HepG2 (cell line): ENCODE measurements around the gene PMVK. TPM values are rescaled to one million over a fixed set of nuclear protein-coding genes. Genes with fewer than 3 reads are reported as not detected.

ENCODE experiments used
- ARID5B ChIP-seq: IDR thresholded peaks from 2 replicates; pipeline ENCODE4 v1.4.0; 2020; ENCODE audit warnings: mild to moderate bottlenecking, missing genetic modification reagents
- CHCHD3 ChIP-seq: sonication (generic); formaldehyde crosslinking; IDR thresholded peaks from 2 replicates; pipeline ENCODE4 v1.8.0; 2022; ENCODE audit warnings: mild to moderate bottlenecking, missing genetic modification reagents, moderate library complexity
- FOXK2 ChIP-seq: fragments of 450-650 bp; IDR thresholded peaks from 2 replicates; pipeline ENCODE4 v1.6.1; 2016
- HOXA7 ChIP-seq: sonication (generic); formaldehyde crosslinking; IDR thresholded peaks from 2 replicates; pipeline ENCODE4 v1.8.1; 2022; ENCODE audit warnings: mild to moderate bottlenecking, missing genetic modification reagents, moderate library complexity
- KDM1A ChIP-seq: IDR thresholded peaks from 2 replicates; pipeline ENCODE4 v1.6.1; 2016; ENCODE audit warnings: missing compliant biosample characterization
- KLF12 ChIP-seq: sonication (generic); formaldehyde crosslinking; IDR thresholded peaks from 2 replicates; pipeline ENCODE4 v1.4.0; 2020; ENCODE audit warnings: missing genetic modification reagents, borderline replicate concordance
- MXD4 ChIP-seq: IDR thresholded peaks from 2 replicates; pipeline ENCODE4 v1.6.1; 2016; ENCODE audit warnings: mild to moderate bottlenecking, missing biosample characterization, missing genetic modification reagents
- PCBP1 ChIP-seq: fragments of 200-400 bp; formaldehyde crosslinking; IDR thresholded peaks from 2 replicates; pipeline ENCODE4 v1.6.1; 2017; ENCODE audit warnings: mild to moderate bottlenecking, low read depth, low read length, borderline replicate concordance
- POGZ ChIP-seq: sonication (generic); formaldehyde crosslinking; IDR thresholded peaks from 2 replicates; pipeline ENCODE4 v1.4.0; 2020; ENCODE audit warnings: mild to moderate bottlenecking, missing genetic modification reagents
- REXO4 ChIP-seq: sonication (generic); formaldehyde crosslinking; IDR thresholded peaks from 2 replicates; pipeline ENCODE4 v1.8.0; 2022; ENCODE audit warnings: missing genetic modification reagents, mild to moderate bottlenecking, borderline replicate concordance
- ZFP37 ChIP-seq: sonication (generic); formaldehyde crosslinking; IDR thresholded peaks from 2 replicates; pipeline ENCODE4 v1.4.0; 2020; ENCODE audit warnings: missing genetic modification reagents, borderline replicate concordance
- ZFP90 ChIP-seq: sonication (generic); formaldehyde crosslinking; IDR thresholded peaks from 2 replicates; pipeline ENCODE4 v1.8.0; 2022; ENCODE audit warnings: missing genetic modification reagents, mild to moderate bottlenecking, inconsistent platforms, borderline replicate concordance
- ZNF253 ChIP-seq: sonication (generic); formaldehyde crosslinking; IDR thresholded peaks from 2 replicates; pipeline ENCODE4 v1.8.0; 2022; ENCODE audit warnings: mild to moderate bottlenecking, missing genetic modification reagents, borderline replicate concordance
- ZNF441 ChIP-seq: sonication (generic); formaldehyde crosslinking; IDR thresholded peaks from 2 replicates; pipeline ENCODE4 v1.7.0; 2021; ENCODE audit warnings: missing genetic modification reagents, borderline replicate concordance
- ZNF468 ChIP-seq: sonication (generic); formaldehyde crosslinking; IDR thresholded peaks from 2 replicates; pipeline ENCODE4 v1.8.0; 2022; ENCODE audit warnings: mild to moderate bottlenecking, moderate library complexity, missing genetic modification reagents
- ZNF564 ChIP-seq: sonication (generic); formaldehyde crosslinking; IDR thresholded peaks from 2 replicates; pipeline ENCODE4 v1.8.1; 2023; ENCODE audit warnings: mild to moderate bottlenecking, missing genetic modification reagents
- ZNF780A ChIP-seq: sonication (generic); formaldehyde crosslinking; IDR thresholded peaks from 2 replicates; pipeline ENCODE4 v1.8.0; 2022; ENCODE audit warnings: mild to moderate bottlenecking, missing genetic modification reagents, moderate library complexity
- ZNF839 ChIP-seq: sonication (generic); formaldehyde crosslinking; IDR thresholded peaks from 2 replicates; pipeline ENCODE4 v1.4.0; 2020; ENCODE audit warnings: missing genetic modification reagents, mild to moderate bottlenecking, borderline replicate concordance
- polyA plus RNA-seq, 8 experiments: library from polyadenylated mRNA; depleted of rRNA in 3 of 8; stranded (reverse) in 7 of 8; unstranded in 1 of 8; fragments of >200 nt; fragmentation: Illumina TruSeq in 4 of 8; extraction: Trizol in 4 of 8; gene quantifications; 2 replicates each; pipeline versions ENCODE4 v1.2.1 to v1.2.3, GENCODE V29; 2011 to 2016; ENCODE audit warnings: low read depth in 4 of 8, missing spikeins in 1 of 8, mixed read lengths in 1 of 8; ENCODE audit not compliant: insufficient read depth in 1 of 8
- total RNA-seq, 5 experiments: library from RNA; depleted of rRNA; stranded (reverse); fragments of >200 nt; fragmentation: Illumina TruSeq; extraction: Trizol; gene quantifications; 2 replicates each; pipeline ENCODE4 v1.2.3, GENCODE V29; 2016; ENCODE audit warnings: low read depth in 1 of 5
- TF ChIP-seq, protein P1 (sequence below): sonication (generic); formaldehyde crosslinking; IDR thresholded peaks from 2 replicates; pipeline ENCODE4 v1.8.1; 2022; ENCODE audit warnings: mild to moderate bottlenecking, missing genetic modification reagents
- TF ChIP-seq, protein P2 (sequence below): conservative IDR thresholded peaks from 2 replicates; pipeline ENCODE4 v1.6.1; 2018; ENCODE audit warnings: missing genetic modification reagents

The PMVK gene
- total and polyA plus RNA-seq, 2 of the 13 experiments (the other 11 are each of a cell fraction or from before 2014, with no cell fraction given): 3.9 to 12.6 TPM

- TF ChIP-seq ZFP37: peak; percentile 99
- peak; percentile 97 for TF ChIP-seq ZNF564 (CRISPR knock-in tag)
- TF ChIP-seq MXD4 (CRISPR knock-in tag): peak; percentile 97
- TF ChIP-seq POGZ (CRISPR knock-in tag): peak; percentile 74
- peak; percentile 98 for TF ChIP-seq ZNF468 (CRISPR knock-in tag)
- TF ChIP-seq ZNF253 (CRISPR knock-in tag): peak; percentile 97
- 0 out of 2 replicates have a peak, but pooled peaks have one; percentile 79 for TF ChIP-seq PCBP1
- no peak; the same call in 1 of the 2 replicates for TF ChIP-seq HOXA7 (CRISPR knock-in tag)
- peak; percentile 98 for TF ChIP-seq ZNF441 (CRISPR knock-in tag)
- TF ChIP-seq REXO4: no peak
- TF ChIP-seq, protein P1, sequence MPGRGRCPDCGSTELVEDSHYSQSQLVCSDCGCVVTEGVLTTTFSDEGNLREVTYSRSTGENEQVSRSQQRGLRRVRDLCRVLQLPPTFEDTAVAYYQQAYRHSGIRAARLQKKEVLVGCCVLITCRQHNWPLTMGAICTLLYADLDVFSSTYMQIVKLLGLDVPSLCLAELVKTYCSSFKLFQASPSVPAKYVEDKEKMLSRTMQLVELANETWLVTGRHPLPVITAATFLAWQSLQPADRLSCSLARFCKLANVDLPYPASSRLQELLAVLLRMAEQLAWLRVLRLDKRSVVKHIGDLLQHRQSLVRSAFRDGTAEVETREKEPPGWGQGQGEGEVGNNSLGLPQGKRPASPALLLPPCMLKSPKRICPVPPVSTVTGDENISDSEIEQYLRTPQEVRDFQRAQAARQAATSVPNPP (CRISPR knock-in tag): peak; percentile 99
- 0 out of 2 replicates have a peak, but pooled peaks have one; percentile 39 for TF ChIP-seq KDM1A
- TF ChIP-seq ARID5B (CRISPR knock-in tag): peak; percentile 62
- TF ChIP-seq KLF12 (CRISPR knock-in tag): peak; percentile 70
- peak; percentile 78 for TF ChIP-seq CHCHD3 (CRISPR knock-in tag)
- TF ChIP-seq ZNF839 (CRISPR knock-in tag): no peak
- TF ChIP-seq, protein P2, sequence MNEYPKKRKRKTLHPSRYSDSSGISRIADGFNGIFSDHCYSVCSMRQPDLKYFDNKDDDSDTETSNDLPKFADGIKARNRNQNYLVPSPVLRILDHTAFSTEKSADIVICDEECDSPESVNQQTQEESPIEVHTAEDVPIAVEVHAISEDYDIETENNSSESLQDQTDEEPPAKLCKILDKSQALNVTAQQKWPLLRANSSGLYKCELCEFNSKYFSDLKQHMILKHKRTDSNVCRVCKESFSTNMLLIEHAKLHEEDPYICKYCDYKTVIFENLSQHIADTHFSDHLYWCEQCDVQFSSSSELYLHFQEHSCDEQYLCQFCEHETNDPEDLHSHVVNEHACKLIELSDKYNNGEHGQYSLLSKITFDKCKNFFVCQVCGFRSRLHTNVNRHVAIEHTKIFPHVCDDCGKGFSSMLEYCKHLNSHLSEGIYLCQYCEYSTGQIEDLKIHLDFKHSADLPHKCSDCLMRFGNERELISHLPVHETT (CRISPR knock-in tag): peak; percentile 89; the same call in 1 of the 2 replicates
- peak; percentile 98 for TF ChIP-seq ZNF780A (CRISPR knock-in tag)
- peak; percentile 97 for TF ChIP-seq FOXK2
- peak; percentile 83; the same call in 1 of the 2 replicates for TF ChIP-seq ZFP90
Observed at GRCh38 chr1:154936555-154937084, at the start of gene PMVK (continued).
